ENCODE results near the gene C15orf40.

The C15orf40 gene

GRCh38 chr15:82971218-82971984 is 40.0 kb downstream of the C15orf40 start:
- TF ChIP-seq CTCF (IDR thresholded peaks at IDR 0.05): no peak

GRCh38 chr15:82970696-82971095 is 40.7 kb downstream of the C15orf40 start:
- TF ChIP-seq CTCF (IDR thresholded peaks at IDR 0.05): no peak

GRCh38 chr15:82970078-82970686 is 41.3 kb downstream of the C15orf40 start:
- TF ChIP-seq CTCF (IDR thresholded peaks at IDR 0.05): no peak

GRCh38 chr15:82969353-82969752 is 42.1 kb downstream of the C15orf40 start:
- TF ChIP-seq CTCF (IDR thresholded peaks at IDR 0.05): no peak

GRCh38 chr15:82968066-82968465 is 43.4 kb downstream of the C15orf40 start:
- TF ChIP-seq CTCF (IDR thresholded peaks at IDR 0.05): no peak

- no peak for TF ChIP-seq CTCF (IDR thresholded peaks at IDR 0.05)
These were observed 44.8 kb downstream of the C15orf40 start for GRCh38 chr15:82966671-82967071.

GRCh38 chr15:82964890-82965289 is 46.5 kb downstream of the C15orf40 start:
- TF ChIP-seq CTCF (IDR thresholded peaks at IDR 0.05): no peak

Data from LNCAP (cell line).